C1 segment of cervical spinal cord (tissue), 14 donors: ENCODE data around the gene PLEKHO2.

Experiments used
- DNase-seq, 14 donors: peaks; one replicate each; lab custom pipeline; 2025; lab: John Stamatoyannopoulos, UW

PLEKHO2 gene

GRCh38 chr15:64855205-64855975, 13.7 kb downstream of the PLEKHO2 start:
- peak in 2 of 14 donors; percentile 36 to 48 for DNase-seq

- peak in 13 of 14 donors; percentile 36 to 95 (median 85) for DNase-seq
Measured at GRCh38 chr15:64856429-64857145, 14.9 kb downstream of the PLEKHO2 start.

- no peak for DNase-seq
Measured at GRCh38 chr15:64857421-64857820, 15.7 kb downstream of the PLEKHO2 start.

GRCh38 chr15:64858021-64858575, 16.4 kb downstream of the PLEKHO2 start:
- DNase-seq: peak in 3 of 14 donors; percentile 15 to 27 (median 20)

GRCh38 chr15:64859226-64859625, 17.5 kb downstream of the PLEKHO2 start:
- no peak for DNase-seq

GRCh38 chr15:64861331-64861730, 19.6 kb downstream of the PLEKHO2 start:
- DNase-seq: no peak

- DNase-seq: no peak
Measured at GRCh38 chr15:64861960-64862359, 20.2 kb downstream of the PLEKHO2 start.

GRCh38 chr15:64862408-64862807, 20.7 kb downstream of the PLEKHO2 start:
- no peak for DNase-seq

DNA sequence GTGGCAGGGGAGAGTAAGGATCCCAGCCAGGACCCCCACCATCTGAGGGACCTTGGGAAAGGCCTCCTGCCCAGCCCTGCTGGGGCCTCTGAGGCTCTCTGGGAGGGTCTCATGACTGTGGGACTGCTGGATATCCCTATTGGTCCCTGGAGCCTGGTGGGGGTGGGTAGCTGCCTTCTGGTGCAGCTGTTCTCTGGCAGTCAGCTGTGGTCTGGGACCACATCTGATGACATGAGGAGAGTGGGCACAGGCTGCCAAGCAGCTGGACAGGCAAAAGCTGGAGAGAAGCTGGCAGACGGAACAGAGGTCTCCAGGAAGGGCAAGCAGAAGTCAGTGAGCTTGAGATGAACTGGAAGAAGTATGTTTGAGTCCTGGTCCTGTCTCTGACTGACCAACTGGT, 22.4 kb downstream of the PLEKHO2 start:
- DNase-seq: no peak

GRCh38 chr15:64865126-64865997, 23.6 kb downstream of the PLEKHO2 start:
- DNase-seq: no peak

- peak in 8 of 14 donors; percentile 24 to 54 (median 36) for DNase-seq
Measured at GRCh38 chr15:64865998-64866520, 24.3 kb downstream of the PLEKHO2 start.

- no peak for DNase-seq
Measured at GRCh38 chr15:64869501-64869900, 27.8 kb downstream of the PLEKHO2 start.

DNA sequence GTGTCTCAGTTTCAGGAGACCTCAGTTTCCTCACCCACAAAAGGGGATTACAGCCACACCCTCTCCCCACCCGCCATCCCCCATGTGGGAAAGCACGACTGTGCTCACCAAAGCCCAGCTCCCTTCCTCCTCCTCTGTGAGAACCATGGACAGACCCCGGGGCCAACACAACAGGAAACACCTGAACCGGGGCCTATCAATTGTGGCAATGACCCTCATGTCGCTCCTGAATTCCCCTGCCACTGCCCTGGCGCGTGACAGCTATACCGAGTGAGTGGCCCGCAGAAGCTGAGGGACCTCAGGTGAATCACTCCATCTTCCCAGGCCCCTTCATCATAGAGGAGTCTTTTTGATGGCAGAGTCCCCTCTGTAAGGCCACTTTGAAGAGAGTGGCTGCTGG, 28.6 kb downstream of the PLEKHO2 start:
- DNase-seq: no peak

GRCh38 chr15:64875641-64876223, 34.0 kb downstream of the PLEKHO2 start:
- DNase-seq: no peak

DNA sequence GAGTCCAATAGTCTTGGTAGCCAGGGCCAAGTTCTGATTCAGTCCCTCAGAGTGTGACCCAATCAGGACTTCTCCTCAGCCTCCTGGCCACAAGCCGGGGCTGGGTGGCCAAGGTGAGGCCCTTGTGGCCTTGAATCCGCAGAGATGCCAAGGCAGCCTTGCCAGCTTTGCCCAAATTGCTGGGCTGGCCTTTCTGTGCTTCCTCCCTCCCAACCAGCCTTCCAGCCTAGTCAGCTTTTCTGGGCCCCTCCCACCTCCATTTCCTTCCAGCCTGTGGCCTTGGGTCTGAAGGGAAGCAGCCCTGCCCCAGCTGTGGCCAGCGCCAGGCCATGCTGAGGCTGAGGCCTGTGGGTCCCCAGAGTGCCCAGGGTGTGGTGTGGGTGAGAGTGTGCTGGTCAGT, 35.7 kb downstream of the PLEKHO2 start:
- DNase-seq: peak in 10 of 14 donors; percentile 27 to 85 (median 58)

- no peak for DNase-seq
Measured at GRCh38 chr15:64878705-64879104, 37.0 kb downstream of the PLEKHO2 start.

DNA sequence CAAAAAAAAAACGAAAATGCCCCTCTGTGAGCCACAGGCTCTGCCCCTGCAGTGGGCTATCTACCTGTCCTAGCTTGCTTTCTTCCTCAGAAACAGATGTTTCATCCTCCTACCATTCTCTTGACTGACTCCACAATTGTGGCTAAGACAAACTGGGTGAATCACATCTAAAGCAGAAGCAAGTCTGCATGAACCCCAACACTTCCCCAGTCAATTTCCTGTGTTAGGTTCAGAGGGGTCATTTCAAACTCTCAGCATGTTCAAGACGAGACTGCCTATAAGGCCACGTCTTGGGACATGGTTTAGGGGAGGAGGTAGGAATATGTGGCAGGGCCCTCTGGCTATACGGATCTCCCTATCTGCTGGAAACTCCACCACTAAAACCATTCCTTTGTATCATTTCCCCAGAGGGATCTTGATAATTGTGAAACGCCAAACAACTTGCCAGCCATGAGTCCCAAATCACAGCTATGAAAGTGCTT, 41.4 kb downstream of the PLEKHO2 start:
- no peak for DNase-seq

- DNase-seq: peak in 9 of 14 donors; percentile 26 to 70 (median 42)
Measured at GRCh38 chr15:64883997-64884511, 42.3 kb downstream of the PLEKHO2 start.

DNA sequence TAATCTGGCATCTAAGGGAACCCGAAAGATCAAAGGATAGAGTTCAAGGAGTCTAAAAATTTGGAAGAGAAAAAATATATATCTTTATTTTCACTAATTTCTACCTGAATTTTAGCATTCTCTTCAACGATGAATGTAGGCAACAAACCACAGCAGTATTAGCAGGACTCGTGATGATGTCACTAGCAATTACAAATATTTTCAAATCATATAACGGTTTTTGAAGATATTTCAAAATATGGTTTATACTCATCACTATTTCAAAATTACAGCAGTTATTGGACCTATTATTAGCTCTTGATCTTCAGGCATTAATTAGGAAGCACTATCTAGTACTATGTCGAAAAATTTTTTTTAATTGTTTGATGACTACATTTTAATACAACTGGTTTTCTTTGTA, 43.0 kb downstream of the PLEKHO2 start:
- DNase-seq: no peak

DNA sequence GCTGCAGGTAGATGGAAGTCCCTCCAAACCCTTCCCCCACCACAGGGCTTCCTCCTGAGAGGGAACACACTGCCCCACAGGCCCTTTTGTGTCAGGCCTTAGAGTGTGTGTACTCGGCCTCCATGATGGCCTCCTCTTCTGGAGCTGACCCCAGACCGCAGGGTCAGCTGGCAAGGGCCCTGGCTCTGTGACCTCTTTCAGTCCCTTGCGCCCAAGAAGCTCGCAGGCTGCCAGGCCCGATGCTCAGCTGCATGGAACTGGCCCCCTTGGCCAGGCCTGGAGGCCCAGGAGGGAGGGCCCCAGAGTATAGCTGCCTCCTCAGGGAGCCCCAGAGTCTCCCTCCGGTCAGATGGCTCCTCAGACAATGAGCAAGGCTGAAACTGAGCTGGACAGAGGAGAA, 46.6 kb downstream of the PLEKHO2 start:
- DNase-seq: no peak

- no peak for DNase-seq
Measured at GRCh38 chr15:64891561-64891960, 49.8 kb downstream of the PLEKHO2 start.
